K562 (cell line): ENCODE measurements around the gene IPCEF1.

Source experiments
- TEAD1 ChIP-seq, 2 experiments: fragments of 450-650 bp in 1 of 2; sonication (generic) in 1 of 2; formaldehyde crosslinking; IDR thresholded peaks; 2 replicates each; pipeline versions ENCODE4 v1.4.0 to v1.8.0; 2020 to 2022; ENCODE audit warnings: mild to moderate bottlenecking in 2 of 2, missing genetic modification reagents in 1 of 2
- ZNF274 ChIP-seq: IDR thresholded peaks from 2 replicates; pipeline ENCODE4 v1.6.1; 2011; ENCODE audit warnings: low read depth, mild to moderate bottlenecking, low read length, moderate library complexity, borderline replicate concordance

DNA sequence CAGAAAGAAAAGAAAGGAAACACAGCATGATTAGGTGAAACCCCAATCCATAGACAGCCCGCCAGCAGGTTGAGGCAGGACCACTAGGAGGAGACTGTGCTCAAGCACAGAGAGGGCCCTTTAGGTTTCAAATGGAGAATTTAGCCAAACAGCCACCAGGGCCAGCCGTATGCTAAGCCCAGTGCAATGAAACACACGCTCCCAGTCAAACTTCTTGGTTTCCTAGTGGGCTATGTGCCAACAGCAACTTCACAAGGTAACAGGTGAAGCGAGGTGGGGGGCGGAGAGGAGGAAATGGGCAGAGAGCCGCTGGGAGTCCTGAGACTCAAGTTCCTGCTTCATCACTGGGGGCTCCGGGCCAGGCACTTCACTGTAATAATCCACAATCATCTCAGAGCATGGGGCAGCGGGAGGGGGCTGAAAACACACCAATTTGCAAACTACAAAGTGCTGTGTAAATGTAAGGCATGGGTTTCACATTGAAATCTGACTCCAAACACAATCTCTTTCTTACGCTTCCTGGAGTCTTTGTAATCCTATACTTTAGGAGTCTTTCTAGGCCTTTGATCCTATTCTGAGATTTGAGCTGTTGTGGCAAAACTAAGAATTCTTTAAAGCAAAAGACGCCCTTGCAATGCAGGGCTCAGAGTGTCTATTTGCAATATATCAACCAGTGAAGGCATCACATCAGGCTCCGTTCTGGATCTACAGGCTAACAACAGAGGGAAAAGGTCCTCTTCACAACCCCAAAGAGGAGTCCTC is 200.3 kb downstream of the IPCEF1 start:
- no peak for TF ChIP-seq TEAD1 (CRISPR knock-in tag; IDR thresholded peaks at IDR 0.05)
- no peak for TF ChIP-seq ZNF274
